Skeletal muscle satellite cell (primary cell): ENCODE measurements around the gene ITGB3.

Experiments used
- H3K27me3 ChIP-seq: 2 replicates; pipeline ENCODE4 v1.7.0; 2013; ENCODE audit warnings: low read length; ENCODE audit not compliant: control insufficient read depth, insufficient read depth
- H3K36me3 ChIP-seq: 2 replicates; pipeline ENCODE4 v1.7.0; 2013; ENCODE audit warnings: mild to moderate bottlenecking, control low read depth, low read length; ENCODE audit not compliant: insufficient read depth
- H3K4me1 ChIP-seq: 2 replicates; pipeline ENCODE4 v1.7.0; 2013; ENCODE audit warnings: low read length; ENCODE audit not compliant: control insufficient read depth, insufficient read depth
- H3K4me2 ChIP-seq: 2 replicates; pipeline ENCODE4 v1.7.0; 2013; ENCODE audit warnings: mild to moderate bottlenecking, low read length
- H3K4me3 ChIP-seq: 2 replicates; pipeline ENCODE4 v1.7.0; 2013; ENCODE audit warnings: low read length
- H3K9ac ChIP-seq: 2 replicates; pipeline ENCODE4 v1.7.0; 2013; ENCODE audit warnings: mild to moderate bottlenecking, low read depth, low read length, moderate library complexity
- H3K9me3 ChIP-seq: replicated peaks from 2 replicates; pipeline ENCODE4 v1.7.0; 2013; ENCODE audit warnings: mild to moderate bottlenecking, control low read depth, low read length

Gene ITGB3

GRCh38 chr17:47295037-47295873 is 41.6 kb downstream of the ITGB3 start:
- H3K4me1 ChIP-seq = peaks cover 19% of the 10 kb centered on the region
- no peak overlapping the region for H3K4me3 ChIP-seq
- H3K27me3 ChIP-seq = no peaks in the 10 kb centered on the region
- H3K9ac ChIP-seq = no peak overlapping the region
- no peak overlapping the region for H3K4me2 ChIP-seq
- peaks cover under 1% of the 10 kb centered on the region for H3K36me3 ChIP-seq
- no peaks in the 10 kb centered on the region for H3K9me3 ChIP-seq

DNA sequence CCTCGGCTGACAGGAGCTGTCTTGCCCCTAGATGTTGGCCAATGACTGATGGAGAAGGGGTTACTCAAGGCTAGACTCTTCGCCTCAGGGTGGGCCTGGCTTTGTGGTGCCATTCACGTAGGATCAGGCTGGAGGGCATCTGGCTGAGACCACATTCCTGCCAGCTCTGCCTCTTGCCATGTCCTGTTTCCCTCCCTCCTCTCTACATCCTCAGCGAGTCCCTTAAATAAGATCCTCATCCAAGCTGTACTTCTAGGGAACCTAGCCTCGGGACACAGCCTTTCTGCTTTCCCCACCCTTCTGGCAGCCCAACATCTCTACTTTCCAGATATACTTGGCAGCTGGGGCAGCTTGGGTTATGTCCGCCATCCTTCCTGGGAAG is 42.2 kb downstream of the ITGB3 start:
- H3K4me2 ChIP-seq = no peak overlapping the region
- H3K9me3 ChIP-seq = no peaks in the 10 kb centered on the region
- H3K36me3 ChIP-seq = peaks cover 7% of the 10 kb centered on the region
- no peaks in the 10 kb centered on the region for H3K27me3 ChIP-seq
- H3K4me1 ChIP-seq = peaks cover 16% of the 10 kb centered on the region
- no peak overlapping the region for H3K9ac ChIP-seq
- no peak overlapping the region for H3K4me3 ChIP-seq

- no peak overlapping the region for H3K4me3 ChIP-seq
- H3K4me2 ChIP-seq = no peak overlapping the region
- no peaks in the 10 kb centered on the region for H3K27me3 ChIP-seq
- no peak overlapping the region for H3K9ac ChIP-seq
- H3K4me1 ChIP-seq = peaks cover 16% of the 10 kb centered on the region
- peaks cover 7% of the 10 kb centered on the region for H3K36me3 ChIP-seq
- H3K9me3 ChIP-seq = peaks cover 5% of the 10 kb centered on the region
These were observed 44.2 kb downstream of the ITGB3 start for GRCh38 chr17:47297661-47298400.

GRCh38 chr17:47298712-47299111 is 45.1 kb downstream of the ITGB3 start:
- H3K4me2 ChIP-seq = no peak overlapping the region
- peaks cover 16% of the 10 kb centered on the region for H3K4me1 ChIP-seq
- no peak overlapping the region for H3K9ac ChIP-seq
- peaks cover 7% of the 10 kb centered on the region for H3K36me3 ChIP-seq
- H3K27me3 ChIP-seq = no peaks in the 10 kb centered on the region
- H3K9me3 ChIP-seq = peaks cover 5% of the 10 kb centered on the region
- H3K4me3 ChIP-seq = no peak overlapping the region

DNA sequence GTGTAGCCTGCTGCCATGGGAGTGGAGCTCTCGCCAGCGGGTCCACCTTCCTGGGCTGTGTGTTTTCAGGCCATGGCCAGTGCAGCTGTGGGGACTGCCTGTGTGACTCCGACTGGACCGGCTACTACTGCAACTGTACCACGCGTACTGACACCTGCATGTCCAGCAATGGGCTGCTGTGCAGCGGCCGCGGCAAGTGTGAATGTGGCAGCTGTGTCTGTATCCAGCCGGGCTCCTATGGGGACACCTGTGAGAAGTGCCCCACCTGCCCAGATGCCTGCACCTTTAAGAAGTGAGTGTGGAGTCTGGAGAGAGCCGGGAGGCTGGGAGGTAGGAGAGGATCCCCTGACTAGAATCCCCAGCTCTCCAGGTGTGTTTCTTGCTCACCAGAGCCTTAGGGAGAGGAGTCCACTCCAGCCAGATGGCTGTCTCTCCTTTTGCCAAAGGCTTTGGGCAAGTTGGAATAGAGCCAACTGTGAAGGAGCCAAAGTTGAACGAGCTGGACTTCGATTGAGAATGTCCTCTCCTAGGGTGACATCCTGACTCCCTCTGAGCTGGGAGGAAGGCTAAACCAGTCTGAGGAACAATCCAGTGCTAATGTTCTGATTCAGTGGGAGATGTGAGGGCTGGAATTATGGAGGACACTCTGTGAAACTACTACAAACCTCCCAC is 45.7 kb downstream of the ITGB3 start:
- Histone ChIP-seq H3K27me3 (no peaks in the 10 kb centered on the region), H3K4me2 (no peak overlapping the region), H3K36me3 (peaks cover 7% of the 10 kb centered on the region), H3K9me3 (peaks cover 5% of the 10 kb centered on the region), H3K4me1 (peaks cover 10% of the 10 kb centered on the region), H3K9ac (no peak overlapping the region), H3K4me3 (no peak overlapping the region)

DNA sequence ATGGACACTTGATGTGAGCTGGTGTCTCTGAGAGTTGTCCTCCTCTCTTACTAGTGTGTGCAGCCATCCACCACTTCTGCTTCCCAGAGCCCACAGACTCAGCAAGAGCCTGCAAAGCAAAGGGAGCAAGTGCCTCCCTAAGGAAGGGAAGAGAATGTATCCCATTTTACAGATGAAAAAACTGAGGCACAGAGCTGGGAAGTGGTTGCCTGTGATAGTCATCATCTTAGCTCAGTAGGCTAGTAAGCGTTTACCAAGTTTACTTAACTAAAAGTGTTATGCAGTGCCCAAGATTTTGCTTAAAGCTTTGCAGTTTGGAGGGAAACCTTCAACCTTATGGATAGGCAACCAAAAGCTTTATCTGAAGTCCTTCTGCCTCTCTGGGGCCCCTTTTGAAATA is 47.1 kb downstream of the ITGB3 start:
- Histone ChIP-seq H3K36me3 (peaks cover 7% of the 10 kb centered on the region), H3K27me3 (no peaks in the 10 kb centered on the region), H3K4me1 (peaks cover 8% of the 10 kb centered on the region), H3K4me2 (no peak overlapping the region), H3K9ac (no peak overlapping the region), H3K9me3 (peaks cover 5% of the 10 kb centered on the region), H3K4me3 (no peak overlapping the region)

- H3K36me3 ChIP-seq = peaks cover 7% of the 10 kb centered on the region
- no peak overlapping the region for H3K4me3 ChIP-seq
- H3K27me3 ChIP-seq = no peaks in the 10 kb centered on the region
- peaks cover 12% of the 10 kb centered on the region for H3K4me1 ChIP-seq
- no peak overlapping the region for H3K9ac ChIP-seq
- no peak overlapping the region for H3K4me2 ChIP-seq
- H3K9me3 ChIP-seq = peaks cover 5% of the 10 kb centered on the region
These were observed 47.5 kb downstream of the ITGB3 start for GRCh38 chr17:47301161-47301560.

DNA sequence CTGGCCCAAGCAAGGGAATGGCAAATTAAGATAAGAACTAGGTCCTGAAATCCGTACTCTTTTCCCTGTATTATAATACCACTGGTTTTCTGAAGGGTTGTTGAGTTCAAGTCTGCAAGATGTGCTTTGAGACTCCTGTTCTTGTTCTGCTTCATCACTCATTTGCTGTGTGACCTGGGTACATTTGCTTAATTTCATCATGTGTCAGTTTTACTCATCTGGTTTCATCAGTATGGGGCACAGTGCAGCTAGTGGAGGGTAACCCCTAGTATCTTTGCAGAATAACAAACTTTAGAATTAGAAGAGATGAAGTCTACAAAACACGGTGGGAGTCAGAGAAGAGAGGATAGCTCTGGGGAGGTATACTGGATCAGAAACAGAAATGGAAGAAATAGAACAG is 48.2 kb downstream of the ITGB3 start:
- H3K36me3 ChIP-seq = peaks cover 7% of the 10 kb centered on the region
- H3K9me3 ChIP-seq = peaks cover 5% of the 10 kb centered on the region
- no peak overlapping the region for H3K9ac ChIP-seq
- no peak overlapping the region for H3K4me3 ChIP-seq
- no peak overlapping the region for H3K4me2 ChIP-seq
- peaks cover 15% of the 10 kb centered on the region for H3K4me1 ChIP-seq
- no peaks in the 10 kb centered on the region for H3K27me3 ChIP-seq

GRCh38 chr17:47304186-47304585 is 50.6 kb downstream of the ITGB3 start:
- H3K9me3 ChIP-seq = peaks cover 5% of the 10 kb centered on the region
- no peaks in the 10 kb centered on the region for H3K27me3 ChIP-seq
- H3K9ac ChIP-seq = no peak overlapping the region
- H3K36me3 ChIP-seq = peaks cover 7% of the 10 kb centered on the region
- H3K4me1 ChIP-seq = peaks cover 15% of the 10 kb centered on the region
- no peak overlapping the region for H3K4me3 ChIP-seq
- no peak overlapping the region for H3K4me2 ChIP-seq

DNA sequence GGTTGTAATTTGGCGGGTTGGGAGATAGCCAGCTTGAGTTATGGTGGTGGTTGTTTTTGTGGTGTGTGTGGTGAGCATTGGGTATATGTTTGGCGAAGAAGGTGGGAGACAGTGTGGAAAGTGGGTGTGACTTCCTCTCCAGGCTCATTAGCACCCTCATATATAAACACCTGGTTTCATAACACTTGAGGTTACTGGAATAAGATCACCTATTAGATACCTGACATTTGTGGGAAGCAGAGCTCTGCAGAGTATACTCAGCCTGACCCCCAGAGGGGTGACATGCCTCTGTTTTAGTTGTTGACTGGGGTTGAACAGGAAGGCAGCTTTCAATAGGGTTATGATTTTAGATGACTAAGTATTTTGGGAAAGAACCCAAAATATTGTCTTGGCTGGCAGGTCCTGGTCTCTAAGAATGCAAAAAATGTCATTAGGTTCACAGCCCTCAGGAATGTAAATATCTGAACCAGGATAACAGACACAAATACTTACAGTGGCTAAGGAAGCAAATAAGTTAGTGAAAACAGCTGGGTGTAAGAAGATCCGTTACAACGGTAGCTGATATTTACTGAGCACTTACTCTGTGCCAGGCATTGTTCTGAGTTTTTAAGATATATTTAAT is 51.8 kb downstream of the ITGB3 start:
- H3K36me3 ChIP-seq = peaks cover 5% of the 10 kb centered on the region
- H3K9ac ChIP-seq = peak overlapping the region; percentile 61
- H3K9me3 ChIP-seq = peaks cover 5% of the 10 kb centered on the region
- no peak overlapping the region for H3K4me3 ChIP-seq
- no peaks in the 10 kb centered on the region for H3K27me3 ChIP-seq
- peak overlapping the region; percentile 15 for H3K4me2 ChIP-seq
- peaks cover 15% of the 10 kb centered on the region for H3K4me1 ChIP-seq

DNA sequence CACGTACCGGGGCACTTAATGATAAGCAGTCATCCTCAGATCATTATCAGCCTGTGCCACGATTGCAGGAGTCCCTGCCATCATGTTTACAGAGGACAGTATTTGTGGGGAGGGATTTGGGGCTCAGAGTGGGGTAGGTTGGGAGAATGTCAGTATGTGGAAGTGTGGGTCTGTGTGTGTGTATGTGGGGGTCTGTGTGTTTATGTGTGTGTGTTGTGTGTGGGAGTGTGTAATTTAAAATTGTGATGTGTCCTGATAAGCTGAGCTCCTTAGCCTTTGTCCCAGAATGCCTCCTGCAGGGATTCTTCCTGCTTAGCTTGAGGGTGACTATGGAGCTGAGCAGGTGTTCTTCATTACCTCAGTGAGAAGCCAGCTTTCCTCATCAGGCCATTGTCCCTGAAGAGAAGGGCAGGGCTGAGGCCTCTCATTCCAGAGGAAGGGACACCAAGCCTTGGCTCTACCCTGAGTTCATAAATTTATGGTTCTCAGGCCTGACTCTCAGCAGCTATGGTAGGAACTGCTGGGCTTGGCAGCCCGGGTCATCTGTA is 56.6 kb downstream of the ITGB3 start:
- no peak overlapping the region for H3K9ac ChIP-seq
- no peaks in the 10 kb centered on the region for H3K36me3 ChIP-seq
- H3K4me2 ChIP-seq = no peak overlapping the region
- no peak overlapping the region for H3K4me3 ChIP-seq
- no peaks in the 10 kb centered on the region for H3K9me3 ChIP-seq
- peaks cover 19% of the 10 kb centered on the region for H3K4me1 ChIP-seq
- H3K27me3 ChIP-seq = no peaks in the 10 kb centered on the region
